ENCODE data around the gene DMBT1.

DMBT1 gene

DNA sequence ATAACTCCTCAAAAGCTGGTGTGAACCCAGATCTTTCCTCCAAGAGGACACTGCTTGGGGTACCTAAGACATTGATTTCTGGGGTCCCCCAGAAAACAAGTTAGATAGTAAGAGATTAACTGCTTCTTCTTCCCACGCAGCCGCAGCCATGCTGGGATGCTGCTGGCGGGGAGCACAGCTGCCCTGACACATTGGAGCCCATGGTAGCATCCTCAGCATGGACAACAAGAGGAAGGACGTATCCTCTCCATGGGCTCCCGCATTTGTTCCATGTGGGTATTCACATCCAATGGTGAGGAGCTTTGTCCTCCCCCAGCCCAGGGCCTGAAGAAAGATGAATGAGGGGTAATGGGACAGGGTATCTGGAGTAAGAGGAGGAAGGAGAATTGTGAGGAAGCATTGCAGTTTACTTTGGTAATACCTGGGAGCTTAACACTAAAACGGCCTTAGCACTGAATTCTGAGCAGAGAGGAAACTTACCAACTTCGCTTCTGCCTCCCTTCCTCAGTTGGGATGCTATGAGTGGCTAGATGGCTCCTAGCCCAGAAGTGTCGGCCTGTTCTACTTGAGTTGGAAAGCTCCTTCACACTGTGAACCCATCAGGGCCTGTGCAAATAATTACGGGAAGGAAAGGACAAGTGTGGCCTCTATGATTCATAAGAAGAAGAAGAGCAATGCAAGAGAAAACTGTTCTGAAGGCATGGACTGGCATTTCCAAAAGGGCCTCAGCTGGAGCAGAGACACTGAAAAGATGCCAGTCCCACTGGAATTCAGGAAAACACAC, 95.2 kb downstream of the DMBT1 start:
- H3K4me3 ChIP-seq (ENCODE audit: low read depth in 1 of 5, low read length in 5 of 5): no peak overlapping the region
- H3K27ac ChIP-seq (ENCODE audit: low read depth, low read length): no peak overlapping the region
- H3K36me3 ChIP-seq (ENCODE audit: control insufficient read depth in 5 of 5, insufficient read depth in 5 of 5, low read length in 5 of 5): no peaks in the 10 kb centered on the region
- peaks cover 2 to 5% (median 3%) of the 10 kb centered on the region in 5 donors for H3K27me3 ChIP-seq (ENCODE audit: control insufficient read depth in 5 of 5, insufficient read depth in 4 of 5, low read length in 5 of 5)
- no peak overlapping the region for H3K9ac ChIP-seq (ENCODE audit: low read length in 5 of 5)
- no peaks in the 10 kb centered on the region for H3K9me3 ChIP-seq (ENCODE audit: control insufficient read depth in 5 of 5, low read length in 5 of 5)
- H3K4me1 ChIP-seq (ENCODE audit: control insufficient read depth in 5 of 5, insufficient read depth in 5 of 5, low read length in 5 of 5): no peaks in the 10 kb centered on the region

GRCh38 chr10:122656308-122656705, 95.8 kb downstream of the DMBT1 start:
- peaks cover 0 to 3% (median 2%) of the 10 kb centered on the region in 5 donors for H3K27me3 ChIP-seq (ENCODE audit: control insufficient read depth in 5 of 5, insufficient read depth in 4 of 5, low read length in 5 of 5)
- no peak overlapping the region for H3K4me3 ChIP-seq (ENCODE audit: low read depth in 1 of 5, low read length in 5 of 5)
- H3K36me3 ChIP-seq (ENCODE audit: control insufficient read depth in 5 of 5, insufficient read depth in 5 of 5, low read length in 5 of 5): no peaks in the 10 kb centered on the region
- no peaks in the 10 kb centered on the region for H3K4me1 ChIP-seq (ENCODE audit: control insufficient read depth in 5 of 5, insufficient read depth in 5 of 5, low read length in 5 of 5)
- H3K9ac ChIP-seq (ENCODE audit: low read length in 5 of 5): no peak overlapping the region
- no peak overlapping the region for H3K27ac ChIP-seq (ENCODE audit: low read depth, low read length)
- H3K9me3 ChIP-seq (ENCODE audit: control insufficient read depth in 5 of 5, low read length in 5 of 5): no peaks in the 10 kb centered on the region

DNA sequence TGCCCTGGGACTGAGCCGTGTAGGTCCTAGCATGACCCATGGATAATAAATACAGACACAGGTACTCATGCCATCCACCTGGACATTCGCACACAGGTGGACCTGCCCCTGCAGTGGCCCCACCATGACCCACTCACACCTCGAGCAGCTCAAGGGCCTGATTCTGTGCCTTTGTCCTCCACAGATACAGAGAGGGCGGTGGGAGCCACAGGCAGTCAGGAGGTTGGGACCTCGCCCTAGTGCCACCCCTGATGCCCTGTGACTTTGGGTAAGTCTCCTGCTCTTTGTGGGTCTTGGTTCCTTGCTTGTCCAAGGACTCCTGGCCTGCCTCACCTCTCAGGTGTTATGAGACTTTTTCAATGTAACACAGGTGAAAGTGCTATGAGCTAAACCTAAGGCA, 96.2 kb downstream of the DMBT1 start:
- no peaks in the 10 kb centered on the region for H3K4me1 ChIP-seq (ENCODE audit: control insufficient read depth in 5 of 5, insufficient read depth in 5 of 5, low read length in 5 of 5)
- no peak overlapping the region for H3K27ac ChIP-seq (ENCODE audit: low read depth, low read length)
- no peak overlapping the region for H3K4me3 ChIP-seq (ENCODE audit: low read depth in 1 of 5, low read length in 5 of 5)
- no peaks in the 10 kb centered on the region for H3K36me3 ChIP-seq (ENCODE audit: control insufficient read depth in 5 of 5, insufficient read depth in 5 of 5, low read length in 5 of 5)
- no peaks in the 10 kb centered on the region for H3K9me3 ChIP-seq (ENCODE audit: control insufficient read depth in 5 of 5, low read length in 5 of 5)
- H3K27me3 ChIP-seq (ENCODE audit: control insufficient read depth in 5 of 5, insufficient read depth in 4 of 5, low read length in 5 of 5): peaks cover 0 to 3% (median 2%) of the 10 kb centered on the region in 5 donors
- H3K9ac ChIP-seq (ENCODE audit: low read length in 5 of 5): no peak overlapping the region

- no peak overlapping the region for H3K4me3 ChIP-seq (ENCODE audit: low read depth in 1 of 5, low read length in 5 of 5)
- no peak overlapping the region for H3K27ac ChIP-seq (ENCODE audit: low read depth, low read length)
Observed at GRCh38 chr10:122657255-122657654, 96.7 kb downstream of the DMBT1 start.

GRCh38 chr10:122657729-122658128, 97.2 kb downstream of the DMBT1 start:
- H3K4me3 ChIP-seq (ENCODE audit: low read depth in 1 of 5, low read length in 5 of 5): no peak overlapping the region
- H3K4me1 ChIP-seq (ENCODE audit: control insufficient read depth in 5 of 5, insufficient read depth in 5 of 5, low read length in 5 of 5): no peaks in the 10 kb centered on the region
- no peaks in the 10 kb centered on the region for H3K9me3 ChIP-seq (ENCODE audit: control insufficient read depth in 5 of 5, low read length in 5 of 5)
- no peaks in the 10 kb centered on the region for H3K36me3 ChIP-seq (ENCODE audit: control insufficient read depth in 5 of 5, insufficient read depth in 5 of 5, low read length in 5 of 5)
- H3K9ac ChIP-seq (ENCODE audit: low read length in 5 of 5): no peak overlapping the region
- H3K27me3 ChIP-seq (ENCODE audit: control insufficient read depth in 5 of 5, insufficient read depth in 4 of 5, low read length in 5 of 5): peaks cover 0 to 3% (median 1%) of the 10 kb centered on the region in 5 donors
- H3K27ac ChIP-seq (ENCODE audit: low read depth, low read length): no peak overlapping the region

More at GRCh38 chr10:122657255-122657654, 96.7 kb downstream of the DMBT1 start:
- H3K4me1 ChIP-seq (ENCODE audit: control insufficient read depth in 5 of 5, insufficient read depth in 5 of 5, low read length in 5 of 5): no peaks in the 10 kb centered on the region
- no peaks in the 10 kb centered on the region for H3K9me3 ChIP-seq (ENCODE audit: control insufficient read depth in 5 of 5, low read length in 5 of 5)
- H3K36me3 ChIP-seq (ENCODE audit: control insufficient read depth in 5 of 5, insufficient read depth in 5 of 5, low read length in 5 of 5): no peaks in the 10 kb centered on the region
- H3K27me3 ChIP-seq (ENCODE audit: control insufficient read depth in 5 of 5, insufficient read depth in 4 of 5, low read length in 5 of 5): peaks cover 0 to 3% (median 2%) of the 10 kb centered on the region in 5 donors
- no peak overlapping the region for H3K9ac ChIP-seq (ENCODE audit: low read length in 5 of 5)

DNA sequence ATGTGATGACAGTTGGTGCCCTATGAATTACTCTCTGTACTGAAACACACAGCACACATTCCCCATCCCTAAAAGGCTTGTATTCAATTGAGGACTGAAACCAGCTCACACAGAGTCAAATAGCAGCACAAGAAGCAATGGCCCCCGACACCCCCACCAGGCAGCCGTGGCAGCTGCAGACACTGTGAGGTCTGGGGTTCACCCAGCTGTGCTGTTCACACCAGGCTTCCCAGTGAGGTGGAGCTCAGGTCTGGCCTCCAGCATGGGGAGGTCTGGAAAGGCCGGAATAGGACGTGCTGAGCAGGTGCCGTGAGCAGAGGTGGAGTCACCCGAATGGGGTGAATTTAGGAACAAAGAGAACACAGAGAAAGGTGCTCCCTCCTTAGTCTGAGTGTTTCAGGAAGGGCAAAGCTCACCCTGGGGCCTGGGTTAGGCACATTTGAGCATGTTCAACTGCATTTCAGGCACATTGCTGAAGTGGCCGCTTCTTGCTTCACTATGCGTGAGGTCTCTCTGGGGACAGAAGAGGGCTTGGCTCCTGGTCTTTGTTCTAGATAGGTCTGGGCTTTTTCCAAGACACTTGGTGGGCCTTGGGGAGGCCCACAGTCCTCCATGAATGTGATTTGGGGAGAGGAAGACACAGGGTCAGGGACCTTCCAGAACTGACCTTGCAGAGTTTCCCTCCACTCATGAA, 97.9 kb downstream of the DMBT1 start:
- peaks cover 0 to 3% (median 0%) of the 10 kb centered on the region in 5 donors for H3K27me3 ChIP-seq (ENCODE audit: control insufficient read depth in 5 of 5, insufficient read depth in 4 of 5, low read length in 5 of 5)
- H3K36me3 ChIP-seq (ENCODE audit: control insufficient read depth in 5 of 5, insufficient read depth in 5 of 5, low read length in 5 of 5): no peaks in the 10 kb centered on the region
- no peak overlapping the region for H3K4me3 ChIP-seq (ENCODE audit: low read depth in 1 of 5, low read length in 5 of 5)
- no peak overlapping the region for H3K9ac ChIP-seq (ENCODE audit: low read length in 5 of 5)
- no peaks in the 10 kb centered on the region for H3K4me1 ChIP-seq (ENCODE audit: control insufficient read depth in 5 of 5, insufficient read depth in 5 of 5, low read length in 5 of 5)
- no peaks in the 10 kb centered on the region for H3K9me3 ChIP-seq (ENCODE audit: control insufficient read depth in 5 of 5, low read length in 5 of 5)
- no peak overlapping the region for H3K27ac ChIP-seq (ENCODE audit: low read depth, low read length)

DNA sequence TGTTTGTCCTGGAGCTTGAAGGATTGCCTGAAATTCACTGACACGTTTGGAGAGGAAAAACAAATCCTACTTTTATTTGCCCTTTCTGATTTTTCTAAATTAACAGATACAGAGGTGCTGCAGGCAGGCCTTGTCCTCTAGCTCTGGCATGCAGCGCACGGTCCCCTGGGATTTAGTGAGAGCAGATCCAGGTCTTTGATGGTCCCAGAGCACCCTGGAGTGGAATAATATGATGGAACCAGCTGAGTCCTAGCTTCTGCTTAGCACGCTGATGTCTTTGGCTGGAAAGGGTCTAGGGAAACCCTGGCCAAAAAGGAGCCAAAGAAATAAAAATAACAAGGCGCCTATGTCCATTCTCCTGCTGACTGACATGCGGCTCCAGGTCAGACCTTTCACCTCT, 98.6 kb downstream of the DMBT1 start:
- H3K4me1 ChIP-seq (ENCODE audit: control insufficient read depth in 5 of 5, insufficient read depth in 5 of 5, low read length in 5 of 5): no peaks in the 10 kb centered on the region
- no peak overlapping the region for H3K9ac ChIP-seq (ENCODE audit: low read length in 5 of 5)
- no peaks in the 10 kb centered on the region for H3K9me3 ChIP-seq (ENCODE audit: control insufficient read depth in 5 of 5, low read length in 5 of 5)
- peaks cover 0 to 6% (median 0%) of the 10 kb centered on the region in 5 donors for H3K27me3 ChIP-seq (ENCODE audit: control insufficient read depth in 5 of 5, insufficient read depth in 4 of 5, low read length in 5 of 5)
- no peaks in the 10 kb centered on the region for H3K36me3 ChIP-seq (ENCODE audit: control insufficient read depth in 5 of 5, insufficient read depth in 5 of 5, low read length in 5 of 5)
- H3K27ac ChIP-seq (ENCODE audit: low read depth, low read length): no peak overlapping the region
- no peak overlapping the region for H3K4me3 ChIP-seq (ENCODE audit: low read depth in 1 of 5, low read length in 5 of 5)

GRCh38 chr10:122659651-122660050, 99.1 kb downstream of the DMBT1 start:
- Histone ChIP-seq H3K9ac (ENCODE audit: low read length in 5 of 5) (no peak overlapping the region), H3K4me1 (ENCODE audit: control insufficient read depth in 5 of 5, insufficient read depth in 5 of 5, low read length in 5 of 5) (no peaks in the 10 kb centered on the region), H3K9me3 (ENCODE audit: control insufficient read depth in 5 of 5, low read length in 5 of 5) (no peaks in the 10 kb centered on the region), H3K27me3 (ENCODE audit: control insufficient read depth in 5 of 5, insufficient read depth in 4 of 5, low read length in 5 of 5) (peaks cover 0 to 9% (median 0%) of the 10 kb centered on the region in 5 donors), H3K4me3 (ENCODE audit: low read depth in 1 of 5, low read length in 5 of 5) (no peak overlapping the region), H3K36me3 (ENCODE audit: control insufficient read depth in 5 of 5, insufficient read depth in 5 of 5, low read length in 5 of 5) (no peaks in the 10 kb centered on the region), H3K27ac (ENCODE audit: low read depth, low read length) (no peak overlapping the region)

- Histone ChIP-seq H3K27me3 (ENCODE audit: control insufficient read depth in 5 of 5, insufficient read depth in 4 of 5, low read length in 5 of 5) (peaks cover 0 to 10% (median 0%) of the 10 kb centered on the region in 5 donors), H3K9me3 (ENCODE audit: control insufficient read depth in 5 of 5, low read length in 5 of 5) (no peaks in the 10 kb centered on the region), H3K9ac (ENCODE audit: low read length in 5 of 5) (no peak overlapping the region), H3K4me1 (ENCODE audit: control insufficient read depth in 5 of 5, insufficient read depth in 5 of 5, low read length in 5 of 5) (no peaks in the 10 kb centered on the region), H3K27ac (ENCODE audit: low read depth, low read length) (no peak overlapping the region), H3K4me3 (ENCODE audit: low read depth in 1 of 5, low read length in 5 of 5) (no peak overlapping the region), H3K36me3 (ENCODE audit: control insufficient read depth in 5 of 5, insufficient read depth in 5 of 5, low read length in 5 of 5) (no peaks in the 10 kb centered on the region)
Observed at GRCh38 chr10:122660696-122661095, 100.1 kb downstream of the DMBT1 start.

DNA sequence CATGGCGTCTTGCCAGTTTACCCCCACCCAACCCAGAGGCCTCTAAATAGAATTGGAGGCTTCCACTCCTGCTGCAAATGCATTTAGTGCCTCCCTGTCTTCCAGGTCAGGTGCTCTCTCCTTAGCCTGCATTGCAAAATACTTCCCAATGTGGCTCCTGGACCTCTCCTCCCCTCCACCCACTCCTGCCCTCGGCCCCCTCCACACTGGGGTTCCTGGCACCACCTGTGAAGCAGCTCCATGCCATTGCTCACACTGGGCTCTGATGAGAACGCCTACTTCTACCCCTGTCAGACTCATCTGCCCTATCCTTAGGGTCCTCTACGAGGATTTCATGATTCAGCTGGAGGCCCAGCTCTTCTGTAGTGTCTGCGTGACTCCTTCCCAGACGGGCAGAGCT, 101.7 kb downstream of the DMBT1 start:
- Histone ChIP-seq H3K9me3 (ENCODE audit: control insufficient read depth in 5 of 5, low read length in 5 of 5) (no peaks in the 10 kb centered on the region), H3K9ac (ENCODE audit: low read length in 5 of 5) (no peak overlapping the region), H3K27me3 (ENCODE audit: control insufficient read depth in 5 of 5, insufficient read depth in 4 of 5, low read length in 5 of 5) (peaks cover 0 to 7% (median 0%) of the 10 kb centered on the region in 5 donors), H3K4me3 (ENCODE audit: low read depth in 1 of 5, low read length in 5 of 5) (no peak overlapping the region), H3K36me3 (ENCODE audit: control insufficient read depth in 5 of 5, insufficient read depth in 5 of 5, low read length in 5 of 5) (no peaks in the 10 kb centered on the region), H3K27ac (ENCODE audit: low read depth, low read length) (no peak overlapping the region), H3K4me1 (ENCODE audit: control insufficient read depth in 5 of 5, insufficient read depth in 5 of 5, low read length in 5 of 5) (no peaks in the 10 kb centered on the region)
